Muscle of back (tissue), 11 donors: ENCODE measurements around the gene ARHGEF28. TPM values are rescaled to one million over a fixed set of nuclear protein-coding genes. Genes with fewer than 3 reads are reported as not detected.
A peak's percentile ranks its signal among the peaks of the same experiment; 100 is the strongest.

Experiments
- DNase-seq, 3 donors: peaks; one replicate each; pipeline versions ENCODE4 v3.0.0 to v3.0.0-alpha.2; 2013
- polyA plus RNA-seq, 10 donors: library from polyadenylated mRNA; unstranded; fragments of 120-200 nt; gene quantifications; one replicate each; pipeline ENCODE4 v1.2.1, GENCODE V29; 2013; ENCODE audit not compliant: insufficient read length in 10 of 10

Gene ARHGEF28
- polyA plus RNA-seq, 10 donors = 2.3 to 5.8 (median 4.0) TPM

GRCh38 chr5:73693573-73694061 lies 67.6 kb downstream of the ARHGEF28 start:
- DNase-seq = no peak

- DNase-seq = no peak
Measured at GRCh38 chr5:73694089-73694488, 68.1 kb downstream of the ARHGEF28 start.

- no peak for DNase-seq
Measured at GRCh38 chr5:73698011-73698410, 72.0 kb downstream of the ARHGEF28 start.

- DNase-seq = no peak
Measured at GRCh38 chr5:73701566-73701965, 75.6 kb downstream of the ARHGEF28 start.

GRCh38 chr5:73702534-73702933 lies 76.5 kb downstream of the ARHGEF28 start:
- DNase-seq = no peak

GRCh38 chr5:73702951-73703350 lies 77.0 kb downstream of the ARHGEF28 start:
- DNase-seq = no peak

GRCh38 chr5:73705364-73705763 lies 79.4 kb downstream of the ARHGEF28 start:
- no peak for DNase-seq

GRCh38 chr5:73706963-73707362 lies 81.0 kb downstream of the ARHGEF28 start:
- no peak for DNase-seq

- DNase-seq = no peak
Measured at GRCh38 chr5:73709536-73710129, 83.6 kb downstream of the ARHGEF28 start.

GRCh38 chr5:73716284-73716808 lies 90.3 kb downstream of the ARHGEF28 start:
- DNase-seq = no peak

GRCh38 chr5:73718762-73719161 lies 92.8 kb downstream of the ARHGEF28 start:
- no peak for DNase-seq

- no peak for DNase-seq
Measured at GRCh38 chr5:73719632-73720031, 93.6 kb downstream of the ARHGEF28 start.

- peak; percentile 17 to 67 (median 38) for DNase-seq
Measured at GRCh38 chr5:73722231-73722630, 96.2 kb downstream of the ARHGEF28 start.

GRCh38 chr5:73726071-73726470 lies 100.1 kb downstream of the ARHGEF28 start:
- DNase-seq = no peak

GRCh38 chr5:73726606-73727231 lies 100.7 kb downstream of the ARHGEF28 start:
- DNase-seq = no peak

GRCh38 chr5:73727470-73727869 lies 101.5 kb downstream of the ARHGEF28 start:
- no peak for DNase-seq

GRCh38 chr5:73728493-73729273 lies 102.7 kb downstream of the ARHGEF28 start:
- DNase-seq = no peak

GRCh38 chr5:73729329-73729728 lies 103.3 kb downstream of the ARHGEF28 start:
- DNase-seq = no peak

- no peak for DNase-seq
Measured at GRCh38 chr5:73732045-73732444, 106.0 kb downstream of the ARHGEF28 start.

- DNase-seq = peak in 2 of 3 donors; percentile 16 to 33
Measured at GRCh38 chr5:73733219-73733618, 107.2 kb downstream of the ARHGEF28 start.

- no peak for DNase-seq
Measured at GRCh38 chr5:73735032-73735734, 109.2 kb downstream of the ARHGEF28 start.

- no peak for DNase-seq
Measured at GRCh38 chr5:73739650-73740049, 113.7 kb downstream of the ARHGEF28 start.
